Activated CD8-positive, alpha-beta memory T cell treated with anti-CD3 and anti-CD28 coated beads, Interleukin-2, amount 50 U/mL, for 1 hour (primary cell): ENCODE measurements around the gene PACS1.
"Not testable (repeated sequence)": the region's sequence is repeated elsewhere in the genome, so short reads cannot be mapped to it uniquely, and the experiment has no call there.

ENCODE experiments used
- DNase-seq: peaks from one replicate; pipeline ENCODE4 v3.0.0-alpha.2; 2020; ENCODE audit errors: extremely low read depth

The PACS1 gene

DNA sequence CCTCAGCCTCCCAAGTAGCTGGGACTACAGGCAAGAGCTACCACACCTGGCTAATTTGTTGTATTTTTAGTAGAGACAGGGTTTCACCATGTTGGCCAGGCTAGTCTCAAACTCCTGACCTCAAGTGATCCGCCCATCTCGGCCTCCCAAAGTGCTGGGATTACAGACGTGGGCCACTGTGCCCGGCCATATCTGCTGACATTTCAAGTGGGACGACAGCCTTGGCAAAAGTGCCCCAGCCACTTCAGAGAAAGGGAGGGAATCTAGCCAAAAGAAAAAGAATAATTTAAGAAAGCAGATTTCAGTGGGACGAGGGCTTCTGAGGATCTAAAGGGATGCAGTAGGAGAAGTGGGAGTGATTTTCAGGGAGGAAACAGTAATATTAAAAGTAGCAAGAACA is 183.0 kb downstream of the PACS1 start:
- not testable (repeated sequence) for DNase-seq

DNA sequence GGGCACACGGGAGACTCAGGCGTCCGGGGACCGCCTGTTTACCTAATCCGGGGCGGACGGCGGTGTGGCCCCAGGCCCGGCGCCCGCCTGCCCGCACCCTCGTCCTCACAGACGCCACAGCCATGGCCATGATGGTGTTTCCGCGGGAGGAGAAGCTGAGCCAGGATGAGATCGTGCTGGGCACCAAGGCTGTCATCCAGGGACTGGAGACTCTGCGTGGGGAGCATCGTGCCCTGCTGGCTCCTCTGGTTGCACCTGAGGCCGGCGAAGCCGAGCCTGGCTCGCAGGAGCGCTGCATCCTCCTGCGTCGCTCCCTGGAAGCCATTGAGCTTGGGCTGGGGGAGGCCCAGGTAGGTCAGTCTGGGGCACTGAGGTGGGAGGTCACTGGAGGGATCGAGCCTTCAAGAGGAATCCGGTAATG is 188.4 kb downstream of the PACS1 start:
- DNase-seq = no peak

DNA sequence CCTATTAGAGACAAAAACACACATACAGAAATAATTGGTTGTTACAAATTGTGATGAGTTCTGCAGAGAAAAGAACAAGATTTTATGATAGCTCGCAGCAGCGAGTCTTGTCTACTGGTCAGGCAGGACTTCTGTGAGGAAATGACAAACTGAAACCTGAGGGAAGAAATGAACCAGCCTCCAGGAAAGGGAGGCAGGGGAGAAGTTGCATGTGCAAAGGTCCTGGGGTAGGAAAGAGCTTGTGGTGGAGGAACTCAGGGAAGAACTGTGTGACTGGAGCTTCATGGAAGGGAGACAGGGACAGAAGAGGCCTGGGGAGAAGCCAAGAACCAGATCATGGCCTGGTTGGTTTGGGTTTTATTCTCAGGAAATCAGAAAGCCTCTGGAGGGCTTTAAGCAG is 189.2 kb downstream of the PACS1 start:
- no peak for DNase-seq

DNA sequence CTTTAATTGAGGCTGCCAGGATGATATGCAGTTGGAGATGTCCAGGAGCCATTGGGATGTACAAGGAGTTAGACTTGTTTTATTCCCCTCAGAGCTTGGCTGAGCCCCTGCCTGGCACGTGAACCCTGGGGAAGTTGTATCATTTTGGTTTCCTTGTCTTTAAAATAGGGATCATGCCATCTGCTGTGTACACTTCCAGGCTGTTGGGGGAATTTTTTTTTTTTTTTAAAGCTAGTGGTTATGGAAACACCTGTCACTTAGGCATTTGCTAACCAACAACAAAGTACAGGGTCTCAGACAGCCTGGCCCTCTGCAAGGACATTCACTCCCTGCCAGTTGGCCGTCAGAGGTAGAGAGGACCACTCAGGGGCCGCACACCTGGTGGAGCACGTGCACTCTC is 189.9 kb downstream of the PACS1 start:
- DNase-seq = no peak

DNA sequence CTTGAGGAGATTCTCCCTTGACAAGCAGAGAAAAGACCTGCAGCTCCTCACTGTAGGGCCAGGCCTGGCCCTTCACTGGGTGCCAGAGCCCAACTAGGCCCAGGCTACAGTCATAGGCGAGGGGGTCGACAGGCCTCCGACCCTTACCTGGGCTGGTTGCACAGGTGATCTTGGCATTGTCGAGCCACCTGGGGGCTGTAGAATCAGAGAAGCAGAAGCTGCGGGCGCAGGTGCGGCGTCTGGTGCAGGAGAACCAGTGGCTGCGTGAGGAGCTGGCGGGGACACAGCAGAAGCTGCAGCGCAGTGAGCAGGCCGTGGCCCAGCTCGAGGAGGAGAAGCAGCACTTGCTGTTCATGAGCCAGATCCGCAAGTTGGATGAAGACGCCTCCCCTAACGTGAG is 191.5 kb downstream of the PACS1 start:
- no peak for DNase-seq

DNA sequence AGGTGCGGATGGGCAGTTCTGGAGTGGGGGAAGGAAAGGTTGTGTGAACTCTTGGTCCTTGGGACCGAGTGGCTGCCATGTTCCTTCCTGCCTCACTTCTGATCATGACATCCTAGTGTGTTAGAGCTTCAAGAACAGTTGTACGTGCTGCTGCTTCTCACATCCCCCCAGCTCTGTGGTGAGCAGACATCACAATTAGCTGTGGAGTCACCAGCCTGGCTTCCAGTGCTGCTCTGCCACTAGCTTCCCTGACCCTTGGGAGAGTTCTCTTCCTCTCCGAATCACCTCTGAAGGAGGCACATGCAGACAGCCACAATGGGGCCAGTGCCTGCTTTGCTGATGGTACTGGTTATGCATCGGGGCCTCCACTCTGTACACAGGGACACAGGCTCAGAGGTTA is 192.1 kb downstream of the PACS1 start:
- no peak for DNase-seq

DNA sequence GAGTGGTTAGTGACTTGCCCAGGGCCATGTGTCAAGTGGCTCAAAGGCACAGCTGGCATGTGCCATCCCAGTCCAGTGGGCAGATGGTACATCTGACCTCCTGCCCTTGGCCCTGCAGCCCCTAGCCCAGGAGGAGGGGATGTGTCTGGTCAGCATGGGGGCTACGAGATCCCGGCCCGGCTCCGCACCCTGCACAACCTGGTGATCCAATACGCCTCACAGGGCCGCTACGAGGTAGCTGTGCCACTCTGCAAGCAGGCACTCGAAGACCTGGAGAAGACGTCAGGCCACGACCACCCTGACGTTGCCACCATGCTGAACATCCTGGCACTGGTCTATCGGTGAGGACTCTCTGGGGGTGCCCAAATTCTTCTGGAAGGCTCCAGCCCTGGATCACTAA is 192.6 kb downstream of the PACS1 start:
- no peak for DNase-seq

DNA sequence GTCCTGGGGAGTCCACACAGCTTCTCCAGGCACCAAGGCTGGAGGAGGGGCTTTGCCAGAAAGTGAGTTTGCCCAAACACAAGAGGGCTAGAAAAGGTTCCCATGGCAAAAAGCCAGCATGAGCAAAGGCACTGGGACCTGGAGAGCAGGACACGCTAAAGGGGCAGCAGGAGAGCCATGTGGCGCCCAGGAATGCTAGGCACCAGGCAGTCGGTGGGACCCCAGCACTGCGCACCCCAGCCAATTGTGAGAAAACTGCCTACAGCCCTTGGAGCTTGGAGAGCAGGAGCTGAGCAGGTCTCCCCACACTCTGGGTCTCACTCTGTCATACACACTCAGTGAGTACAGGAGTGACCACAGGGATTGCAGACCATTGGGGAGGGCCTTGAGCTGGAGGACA is 193.2 kb downstream of the PACS1 start:
- DNase-seq = no peak

DNA sequence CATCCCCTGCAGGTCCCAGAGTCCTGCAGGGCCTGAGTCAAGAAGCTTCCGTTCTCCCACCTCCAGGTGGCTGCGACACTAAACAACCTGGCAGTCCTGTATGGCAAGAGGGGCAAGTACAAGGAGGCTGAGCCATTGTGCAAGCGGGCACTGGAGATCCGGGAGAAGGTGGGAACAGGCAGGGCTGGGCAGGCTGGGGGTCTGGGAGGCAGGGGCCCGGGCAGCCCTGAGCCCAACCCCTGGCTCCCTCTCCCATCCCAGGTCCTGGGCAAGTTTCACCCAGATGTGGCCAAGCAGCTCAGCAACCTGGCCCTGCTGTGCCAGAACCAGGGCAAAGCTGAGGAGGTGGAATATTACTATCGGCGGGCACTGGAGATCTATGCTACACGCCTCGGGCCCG is 193.7 kb downstream of the PACS1 start:
- DNase-seq = no peak

DNA sequence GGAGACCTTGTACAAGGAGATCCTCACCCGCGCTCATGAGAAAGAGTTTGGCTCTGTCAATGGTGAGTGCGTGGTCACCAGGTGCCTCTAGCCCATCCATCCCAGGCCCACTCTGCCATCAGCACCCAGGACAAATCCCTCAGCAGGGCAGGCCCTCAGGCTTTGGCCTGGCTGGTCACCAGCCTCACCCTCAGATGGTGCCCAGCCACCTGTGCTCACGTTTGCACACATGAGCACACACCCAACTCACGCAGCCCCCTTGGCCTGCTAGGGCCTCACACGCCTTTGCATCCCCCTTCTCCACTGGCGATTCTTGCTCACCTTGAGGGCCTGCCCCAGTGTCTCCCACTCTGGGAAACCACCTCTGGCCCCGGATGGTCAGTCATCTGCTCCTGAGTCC is 194.3 kb downstream of the PACS1 start:
- DNase-seq = no peak

DNA sequence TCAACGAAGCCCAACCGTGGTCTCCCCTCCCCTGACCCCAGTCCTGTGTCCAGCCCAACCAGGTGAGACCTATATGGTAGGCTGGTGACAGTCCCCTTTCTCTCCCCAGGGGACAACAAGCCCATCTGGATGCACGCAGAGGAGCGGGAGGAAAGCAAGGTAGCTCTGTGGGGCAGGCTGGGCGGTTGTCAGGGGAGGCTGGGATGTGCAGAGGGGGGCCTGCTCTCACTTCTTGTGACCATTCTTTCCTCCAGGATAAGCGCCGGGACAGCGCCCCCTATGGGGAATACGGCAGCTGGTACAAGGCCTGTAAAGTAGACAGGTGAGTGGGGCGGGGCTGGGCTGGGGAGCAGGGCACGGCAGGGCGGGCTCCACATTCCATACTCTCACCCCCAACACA is 194.8 kb downstream of the PACS1 start:
- DNase-seq = no peak

DNA sequence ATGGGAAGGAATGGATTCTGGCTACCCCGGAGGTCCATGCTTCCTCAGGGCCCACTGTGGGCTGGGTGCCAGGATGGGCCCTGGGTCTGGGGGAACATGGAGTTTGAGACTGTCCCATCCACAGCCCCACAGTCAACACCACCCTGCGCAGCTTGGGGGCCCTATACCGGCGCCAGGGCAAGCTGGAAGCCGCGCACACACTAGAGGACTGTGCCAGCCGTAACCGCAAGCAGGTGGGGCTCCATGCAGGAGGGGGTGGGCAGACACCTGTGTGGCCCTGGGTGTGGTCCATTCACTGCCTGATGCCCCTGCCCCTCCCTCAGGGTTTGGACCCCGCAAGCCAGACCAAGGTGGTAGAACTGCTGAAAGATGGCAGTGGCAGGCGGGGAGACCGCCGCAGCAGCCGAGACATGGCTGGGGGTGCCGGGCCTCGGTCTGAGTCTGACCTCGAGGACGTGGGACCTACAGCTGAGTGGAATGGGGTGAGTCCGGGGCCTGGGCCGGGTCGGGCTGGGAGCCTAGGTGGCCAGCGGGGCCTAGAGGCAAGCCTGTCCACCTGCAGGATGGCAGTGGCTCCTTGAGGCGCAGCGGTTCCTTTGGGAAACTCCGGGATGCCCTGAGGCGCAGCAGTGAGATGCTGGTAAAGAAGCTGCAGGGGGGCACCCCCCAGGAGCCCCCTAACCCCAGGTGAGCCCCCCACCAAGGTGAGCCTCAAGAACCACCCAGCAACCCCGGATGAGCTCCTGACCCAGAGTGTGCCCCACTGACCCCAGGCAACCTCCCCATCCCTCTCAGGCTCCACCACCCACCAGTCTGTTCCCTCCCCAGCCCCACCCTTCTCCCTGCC is 195.7 kb downstream of the PACS1 start:
- DNase-seq = no peak

DNA sequence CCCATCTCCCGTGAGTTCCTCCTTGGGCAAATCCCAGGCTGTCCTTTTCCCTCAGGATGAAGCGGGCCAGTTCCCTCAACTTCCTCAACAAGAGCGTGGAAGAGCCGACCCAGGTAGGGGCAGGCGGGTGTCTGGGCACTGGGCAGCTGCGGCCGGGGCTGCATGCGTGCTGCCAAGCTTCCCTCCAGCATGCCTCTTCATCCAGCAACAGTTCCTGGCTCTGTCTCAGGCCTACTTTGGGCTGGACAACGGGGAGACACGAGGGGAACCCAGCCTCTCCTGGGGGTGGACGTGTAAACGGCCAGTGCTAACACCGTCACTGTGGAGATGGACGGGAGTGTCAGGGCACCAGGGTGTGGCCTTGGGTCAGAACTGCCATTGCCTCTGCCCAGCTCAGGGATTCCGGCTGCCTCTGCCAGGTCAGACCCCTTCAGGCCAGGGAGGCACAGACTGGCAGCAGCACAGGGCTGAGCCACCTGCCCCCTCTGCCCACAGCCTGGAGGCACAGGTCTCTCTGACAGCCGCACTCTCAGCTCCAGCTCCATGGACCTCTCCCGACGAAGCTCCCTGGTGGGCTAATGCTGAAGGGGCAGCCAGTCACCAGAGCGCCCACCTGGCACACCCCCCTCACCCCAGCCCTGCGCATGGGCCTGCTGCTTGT is 196.4 kb downstream of the PACS1 start:
- DNase-seq = no peak

DNA sequence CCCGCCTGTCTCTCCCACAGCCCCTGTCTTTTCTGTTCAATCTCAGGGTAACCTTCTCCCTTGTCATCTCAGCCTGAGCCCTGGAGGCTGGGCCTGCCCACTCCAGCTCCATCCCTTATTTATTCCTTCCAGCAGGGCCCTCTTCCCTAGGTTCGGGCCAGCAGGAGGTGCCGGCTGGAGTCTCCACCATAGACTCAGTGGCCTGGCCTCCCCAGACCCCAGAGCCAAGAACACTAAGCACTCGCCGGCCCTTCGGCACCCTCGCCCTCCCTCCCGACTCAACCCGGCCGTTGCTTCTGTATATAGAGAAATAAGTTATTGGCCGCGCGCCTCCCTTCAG is 196.9 kb downstream of the PACS1 start:
- DNase-seq = no peak

DNA sequence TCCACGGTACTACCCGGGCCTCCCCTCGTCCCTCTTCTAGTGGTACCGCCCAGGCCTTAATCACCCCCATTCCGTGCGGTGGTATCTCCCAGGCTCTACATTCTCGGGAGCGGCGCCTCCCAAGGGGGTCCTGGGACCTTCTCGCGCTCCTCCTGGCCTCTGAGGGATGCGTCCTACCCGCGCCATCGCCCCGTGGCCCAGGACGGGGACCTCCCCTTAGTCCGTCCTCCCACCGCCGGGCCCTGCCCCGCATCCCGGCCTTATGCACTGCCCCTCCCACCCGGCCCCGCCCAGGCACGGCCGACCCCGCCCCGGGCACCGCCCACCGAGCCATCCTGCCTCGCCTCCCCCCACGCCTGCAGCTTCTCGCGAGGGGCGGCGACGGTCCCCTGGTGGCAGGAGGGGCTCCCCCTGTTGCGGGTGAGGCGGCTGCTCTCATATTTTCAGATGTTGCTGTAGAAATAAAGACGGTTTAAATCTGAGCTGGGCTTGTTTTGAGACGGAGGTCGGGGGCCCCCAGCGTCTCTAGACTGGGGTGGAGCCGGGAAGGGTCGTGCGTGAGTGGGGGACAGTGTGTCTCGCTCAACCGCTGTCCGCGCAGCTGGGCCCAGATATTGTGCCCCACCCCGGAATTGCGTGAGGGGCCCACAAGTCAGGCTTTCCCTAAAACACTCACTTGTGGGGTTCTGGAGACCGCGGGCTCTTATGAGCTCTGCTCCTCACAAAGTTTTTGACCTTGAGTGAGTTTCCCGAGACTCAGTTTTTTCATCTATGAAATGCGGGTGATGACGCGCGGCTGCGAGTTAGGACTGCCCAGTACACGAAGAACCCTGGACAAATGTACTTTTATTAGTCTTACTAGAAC is 197.5 kb downstream of the PACS1 start:
- peak; percentile 59 for DNase-seq

DNA sequence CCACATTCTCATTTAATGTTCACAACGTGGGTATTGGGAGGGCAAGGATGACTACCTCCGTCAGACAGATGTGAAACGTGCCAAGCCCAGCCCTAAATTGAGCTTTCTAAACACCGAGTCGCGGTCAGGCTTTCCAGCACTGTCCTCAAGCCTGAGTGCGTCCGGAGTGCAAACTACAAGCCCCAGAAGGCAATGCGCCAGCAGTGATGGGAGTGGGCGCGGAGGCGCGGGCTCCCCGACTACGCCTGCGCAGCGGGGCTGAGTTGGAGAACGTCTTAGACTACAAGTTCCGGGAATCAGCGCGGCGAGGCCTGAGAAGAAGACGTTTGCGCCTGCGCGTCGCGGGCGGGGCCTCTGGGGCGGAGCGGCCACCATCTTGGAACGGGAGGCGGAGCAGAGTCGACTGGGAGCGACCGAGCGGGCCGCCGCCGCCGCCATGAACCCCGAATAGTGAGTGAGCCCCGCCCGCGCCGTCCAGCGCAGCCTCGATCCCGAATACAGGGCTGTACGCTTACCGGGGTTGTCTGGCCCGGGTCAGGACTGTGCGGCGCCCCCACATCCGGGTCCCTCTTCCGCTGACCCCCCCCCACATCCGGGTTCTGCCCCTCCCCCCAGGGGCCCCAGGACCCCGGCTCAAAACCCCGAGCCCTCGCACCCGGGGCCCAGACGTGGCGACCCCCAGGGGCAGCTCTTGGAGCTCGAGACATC is 198.3 kb downstream of the PACS1 start, which contains the start of gene RAB1B:
Gene RAB1B, plus strand, starts transcription at position 396 of the 708 bp plus-strand sequence. Its CDS starts 41 bp downstream, at position 437.
- DNase-seq = peak; percentile 99

DNA sequence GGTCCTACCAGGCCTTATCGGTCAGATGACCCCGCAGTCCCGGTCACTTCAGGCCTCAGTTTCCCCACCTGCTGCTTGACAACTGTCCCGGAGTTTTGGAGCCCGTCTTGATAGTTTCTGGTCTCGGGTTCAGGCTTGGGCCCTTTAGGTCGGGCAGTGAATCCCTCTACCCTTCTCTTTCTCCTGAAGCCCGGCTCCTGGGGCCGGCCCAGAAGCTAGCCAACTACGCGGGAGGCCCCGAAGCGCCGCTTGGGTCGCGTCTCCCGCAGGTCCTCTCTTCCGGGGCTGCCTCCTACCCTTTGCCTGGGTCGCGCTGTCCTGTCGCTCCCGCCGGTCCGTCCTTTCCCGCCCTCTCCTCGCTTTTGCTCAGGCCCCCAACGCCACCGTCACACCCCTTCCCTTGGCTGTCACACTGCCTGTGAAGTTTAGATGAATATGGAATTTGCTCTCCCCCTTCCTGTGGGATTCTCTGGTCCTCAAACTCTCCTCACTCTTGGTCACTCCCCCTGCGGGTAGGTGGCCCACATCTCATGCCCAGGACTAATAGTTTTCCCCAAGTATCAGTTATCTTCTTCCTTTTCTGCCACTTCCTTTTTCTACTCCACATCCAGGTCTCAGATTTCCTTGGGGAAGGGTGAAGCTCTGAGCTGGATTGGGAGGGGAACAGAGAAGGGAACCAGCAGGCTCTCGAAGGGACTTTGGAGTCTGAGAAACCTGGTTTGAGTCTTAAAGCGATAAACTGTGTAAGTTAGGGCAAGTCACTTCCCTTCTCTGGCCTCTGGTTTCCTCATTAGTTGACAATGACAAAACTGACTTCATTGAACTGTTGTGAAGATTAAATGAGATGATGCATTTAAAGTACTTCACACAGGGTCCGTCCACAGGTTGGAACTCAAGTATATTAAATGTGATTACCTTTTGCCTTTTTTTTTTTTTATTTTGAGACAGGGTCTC is 199.2 kb downstream of the PACS1 start:
- no peak for DNase-seq

DNA sequence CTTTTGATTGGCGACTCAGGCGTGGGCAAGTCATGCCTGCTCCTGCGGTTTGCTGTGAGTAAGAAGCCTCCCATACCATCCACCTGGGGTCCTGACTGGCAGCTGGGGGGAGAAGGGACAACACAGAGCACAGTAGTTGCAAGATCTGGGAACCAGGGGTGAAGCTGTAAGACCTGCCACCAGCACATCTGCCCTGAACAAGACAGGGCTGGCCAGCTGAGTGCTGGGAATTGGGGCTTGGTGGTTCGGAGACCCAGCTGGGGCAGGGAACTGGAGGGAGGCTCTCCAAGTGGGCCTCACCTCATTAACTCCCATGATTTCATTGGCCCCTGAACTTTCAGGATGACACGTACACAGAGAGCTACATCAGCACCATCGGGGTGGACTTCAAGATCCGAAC is 201.7 kb downstream of the PACS1 start:
- no peak for DNase-seq

DNA sequence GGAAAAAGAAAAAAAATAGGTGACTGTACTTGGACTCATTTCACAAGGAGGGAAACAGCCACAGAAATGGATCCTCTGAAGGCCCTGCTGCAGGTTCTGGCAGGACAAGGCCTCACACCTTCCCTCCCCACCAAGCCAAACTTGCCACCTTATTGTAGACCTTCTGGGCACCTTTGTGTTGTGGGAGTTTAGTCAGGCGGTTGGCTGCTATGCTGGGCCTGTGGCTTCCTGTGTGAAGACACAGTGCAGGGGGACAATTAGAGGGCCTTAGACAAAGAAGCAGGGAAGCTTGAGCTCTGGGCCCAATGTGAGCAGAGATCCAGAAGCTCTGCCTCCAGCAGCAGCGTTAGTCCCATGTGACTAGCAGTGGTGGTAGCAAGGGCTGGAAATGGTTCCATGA is 202.5 kb downstream of the PACS1 start:
- no peak for DNase-seq

DNA sequence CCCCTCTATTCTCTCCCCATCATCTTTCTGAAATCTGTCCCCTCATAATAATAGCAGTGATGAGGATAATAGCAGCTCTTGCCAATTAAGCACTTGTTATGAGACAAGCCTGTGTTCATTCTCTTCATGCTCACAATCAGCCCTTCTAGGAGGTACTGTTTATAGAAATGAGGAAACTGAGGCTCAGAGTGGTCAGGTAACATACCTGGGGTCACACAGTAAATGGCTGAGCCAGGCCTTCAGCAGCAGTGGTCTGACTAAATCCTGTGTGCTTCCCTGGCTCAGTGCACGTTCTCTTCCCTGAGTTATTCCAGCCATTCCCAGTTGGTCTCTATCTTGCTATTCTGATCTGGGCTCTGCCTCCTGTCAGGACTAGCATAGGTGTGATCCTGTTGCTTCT is 204.1 kb downstream of the PACS1 start:
- no peak for DNase-seq

DNA sequence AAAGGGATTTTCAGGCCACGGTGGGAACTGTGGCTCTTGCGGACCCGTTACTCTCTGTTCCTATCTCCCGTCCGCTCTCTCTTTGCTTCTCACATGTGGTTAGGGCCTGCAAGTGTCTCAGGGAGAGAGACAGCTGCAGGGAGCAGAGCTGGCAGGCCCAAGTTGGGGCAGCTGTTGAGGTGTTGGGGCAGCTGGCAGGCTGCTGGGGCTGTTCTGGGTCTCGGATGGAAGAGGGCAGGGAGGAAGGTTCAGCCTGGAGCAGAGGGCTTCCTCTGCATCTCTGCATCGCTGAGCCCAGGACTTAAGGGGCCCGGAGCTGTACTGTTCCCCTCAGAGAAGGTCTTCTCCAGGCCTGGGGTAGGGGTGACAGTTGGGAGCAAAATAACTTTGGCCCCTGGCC is 205.3 kb downstream of the PACS1 start:
- DNase-seq = no peak
